SK-N-MC (cell line): ENCODE measurements around the gene DMAC1.

Source experiments
- DNase-seq: peaks from one replicate; pipeline ENCODE4 v3.0.0-alpha.2; 2011; ENCODE audit warnings: low read depth, low spot score
- H3K27ac ChIP-seq: fragments of 200-600 bp; sonication (generic); 2 replicates; pipeline ENCODE4 v1.5.1; 2016; ENCODE audit warnings: mixed run types
- H3K36me3 ChIP-seq: fragments of 200-600 bp; sonication (generic); 2 replicates; pipeline ENCODE4 v1.6.1; 2017; ENCODE audit warnings: antibody characterized with exemption, low read length, mixed read lengths; ENCODE audit not compliant: insufficient read depth
- H3K4me3 ChIP-seq: fragments of 200-600 bp; sonication (generic); 2 replicates; pipeline ENCODE4 v1.5.1; 2016
- H3K9ac ChIP-seq: fragments of 200-600 bp; sonication (generic); 2 replicates; pipeline ENCODE4 v1.8.0; 2017; ENCODE audit warnings: mixed run types, mixed read lengths; ENCODE audit not compliant: insufficient read length
- H3K9me3 ChIP-seq: fragments of 200-600 bp; sonication (generic); 2 replicates; pipeline ENCODE4 v1.6.1; 2017; ENCODE audit warnings: low read depth, mild to moderate bottlenecking, antibody characterized with exemption, low read length, moderate library complexity, mixed read lengths
- EZH2 ChIP-seq: fragments of 200-600 bp; sonication (generic); IDR thresholded peaks from one replicate; pipeline ENCODE4 v1.6.1; 2017; ENCODE audit warnings: antibody characterized with exemption
- FOXP2 ChIP-seq: optimal IDR thresholded peaks from 2 replicates; pipeline ENCODE3; 2011; ENCODE audit warnings: mild to moderate bottlenecking, moderate library complexity; ENCODE audit not compliant: insufficient read depth; ENCODE audit errors: extremely low read length, control extremely low read depth
- POLR2AphosphoS5 ChIP-seq: IDR thresholded peaks from 2 replicates; pipeline ENCODE4 v1.6.1; 2012; ENCODE audit warnings: mild to moderate bottlenecking, low read depth, low read length, borderline replicate concordance

Gene DMAC1

DNA sequence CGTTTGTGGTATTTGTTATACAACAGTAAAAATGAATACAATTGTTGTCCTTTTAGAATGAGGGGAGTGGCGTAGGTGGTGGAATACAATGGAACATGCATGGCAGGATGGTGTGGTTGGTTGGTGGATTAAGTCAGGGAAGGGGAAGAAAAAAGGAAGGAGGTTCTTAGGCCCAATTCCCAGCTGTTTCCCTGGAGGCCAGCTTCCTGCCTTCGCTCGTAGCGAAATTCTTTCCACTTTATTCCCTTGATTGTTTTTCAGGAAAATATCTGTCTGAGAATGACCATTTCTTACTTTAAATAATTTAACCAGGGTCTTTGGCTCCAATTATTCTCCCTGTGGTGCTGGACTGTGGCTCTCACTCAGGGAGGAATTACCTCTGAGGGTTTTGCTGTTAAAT, 24.1 kb upstream of the DMAC1 start:
- Histone ChIP-seq H3K36me3 (no peaks in the 10 kb centered on the region), H3K4me3 (no peak overlapping the region), H3K27ac (no peak overlapping the region), H3K9me3 (no peaks in the 10 kb centered on the region), H3K9ac (no peak overlapping the region)
- TF ChIP-seq POLR2AphosphoS5 (no peak), FOXP2 (no peak), EZH2 (no peak)
- no peak for DNase-seq

DNA sequence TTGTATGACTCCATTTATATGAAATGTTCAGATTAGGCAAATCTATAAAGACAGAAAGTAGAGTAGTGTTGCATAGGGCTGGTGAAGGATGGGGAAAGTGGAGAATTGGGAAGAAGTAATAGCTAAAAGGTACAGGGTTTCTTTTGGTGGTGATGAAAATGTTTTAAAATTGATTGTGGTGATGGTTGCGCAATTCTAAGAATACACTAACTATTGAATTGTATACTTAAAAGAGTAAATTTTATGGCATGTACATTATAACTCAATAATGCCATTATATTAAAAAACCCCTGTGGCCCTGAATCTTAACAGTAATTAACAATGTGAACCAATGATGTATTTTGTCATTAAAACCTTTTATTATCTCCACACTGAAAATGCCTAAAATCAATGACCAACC, 20.4 kb upstream of the DMAC1 start:
- no peak for DNase-seq
- TF ChIP-seq FOXP2, result no peak
- TF ChIP-seq POLR2AphosphoS5, result no peak
- TF ChIP-seq EZH2, result no peak
- Histone ChIP-seq H3K9ac (no peak overlapping the region), H3K4me3 (no peak overlapping the region), H3K27ac (no peak overlapping the region), H3K9me3 (no peaks in the 10 kb centered on the region), H3K36me3 (no peaks in the 10 kb centered on the region)

DNA sequence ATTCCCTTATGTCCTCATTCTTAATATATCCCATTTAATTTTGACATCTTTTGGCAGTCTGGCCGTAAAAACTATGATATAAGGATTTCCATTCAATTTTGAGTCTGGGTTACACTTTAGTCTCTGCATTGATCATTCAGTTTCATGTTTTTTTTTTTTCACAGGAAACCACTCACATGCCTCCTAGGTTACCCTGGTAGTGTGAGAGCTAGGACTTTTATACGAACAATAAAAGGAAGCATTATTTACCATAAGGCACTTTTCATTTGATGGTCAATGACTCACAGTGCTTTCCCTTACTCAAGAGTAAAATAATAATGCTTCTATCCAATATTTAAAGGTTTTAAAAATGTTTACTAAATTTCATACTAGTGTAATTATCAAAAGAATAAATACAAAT, 16.4 kb upstream of the DMAC1 start:
- DNase-seq, result no peak
- H3K27ac ChIP-seq, result no peak overlapping the region
- TF ChIP-seq FOXP2, result no peak
- TF ChIP-seq POLR2AphosphoS5, result no peak
- TF ChIP-seq EZH2, result no peak
- H3K9ac ChIP-seq, result no peak overlapping the region
- H3K9me3 ChIP-seq, result no peaks in the 10 kb centered on the region
- no peak overlapping the region for H3K4me3 ChIP-seq
- H3K36me3 ChIP-seq, result no peaks in the 10 kb centered on the region

DNA sequence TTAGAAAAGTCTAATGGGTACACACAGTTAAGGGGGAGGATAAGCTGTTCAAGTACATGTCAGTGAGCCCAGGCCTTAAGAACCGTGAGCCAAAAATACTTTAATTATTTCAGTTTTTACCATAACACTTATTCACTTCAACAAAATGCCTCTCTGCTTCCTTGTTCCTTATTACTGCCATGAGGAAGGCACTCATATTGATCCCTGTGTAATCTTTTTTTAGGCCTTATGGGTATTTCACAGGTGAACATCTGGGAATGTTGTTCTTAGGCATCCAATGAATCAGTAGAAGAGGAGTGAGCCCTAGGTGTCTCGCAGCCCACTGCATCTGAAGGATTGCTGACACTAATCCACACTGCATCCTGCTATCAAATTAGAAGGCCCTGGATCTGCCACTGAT, 13.5 kb upstream of the DMAC1 start:
- Histone ChIP-seq H3K9ac (no peak overlapping the region), H3K9me3 (no peaks in the 10 kb centered on the region), H3K27ac (no peak overlapping the region), H3K36me3 (no peaks in the 10 kb centered on the region), H3K4me3 (no peak overlapping the region)
- DNase-seq, result no peak
- TF ChIP-seq EZH2 (no peak), FOXP2 (no peak), POLR2AphosphoS5 (no peak)

DNA sequence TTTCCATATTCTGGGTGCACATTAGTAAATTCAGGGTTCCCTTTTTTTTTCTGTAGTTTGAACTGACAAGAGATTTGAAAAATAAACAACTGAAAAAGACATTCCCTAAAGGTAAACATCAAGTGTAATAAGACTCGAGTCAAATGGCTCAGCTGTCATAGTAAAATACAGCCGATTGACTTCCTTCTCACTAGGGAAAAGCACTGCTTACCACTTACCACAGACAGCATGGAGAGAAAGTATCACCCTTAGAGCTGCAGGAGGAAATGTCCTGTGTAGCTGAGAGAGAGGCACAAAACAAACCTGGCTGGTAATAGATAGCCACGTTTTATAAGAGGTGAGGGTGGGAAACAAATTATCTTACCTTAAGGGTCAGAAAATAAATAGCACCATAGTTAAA, 12.1 kb upstream of the DMAC1 start:
- Histone ChIP-seq H3K4me3 (no peak overlapping the region), H3K36me3 (no peaks in the 10 kb centered on the region), H3K27ac (no peak overlapping the region), H3K9me3 (no peaks in the 10 kb centered on the region), H3K9ac (no peak overlapping the region)
- TF ChIP-seq EZH2, result no peak
- no peak for TF ChIP-seq POLR2AphosphoS5
- TF ChIP-seq FOXP2, result no peak
- no peak for DNase-seq

DNA sequence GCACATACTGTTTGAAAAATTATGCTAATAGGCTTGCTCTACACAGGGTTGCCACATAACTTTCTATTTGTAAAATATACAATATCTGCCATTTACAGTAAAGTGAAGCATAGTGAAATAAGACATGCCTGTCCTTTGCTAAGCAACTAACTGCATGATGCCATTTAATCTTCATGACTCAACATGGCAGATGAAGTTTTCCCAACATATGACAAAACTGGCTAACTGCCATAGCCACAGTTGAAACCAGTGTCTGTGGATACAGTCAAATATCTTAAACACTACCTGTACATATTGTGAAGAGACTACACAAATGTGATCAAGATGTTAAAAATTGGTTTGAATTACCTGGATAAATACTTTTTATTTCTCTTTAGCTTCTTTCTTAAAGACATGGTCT, 3.1 kb upstream of the DMAC1 start:
- Histone ChIP-seq H3K36me3 (peaks cover 5% of the 10 kb centered on the region; the same call in 1 of the 2 replicates), H3K27ac (no peak overlapping the region), H3K9ac (no peak overlapping the region), H3K9me3 (no peaks in the 10 kb centered on the region), H3K4me3 (no peak overlapping the region)
- TF ChIP-seq FOXP2 (no peak), POLR2AphosphoS5 (no peak), EZH2 (no peak)
- no peak for DNase-seq

DNA sequence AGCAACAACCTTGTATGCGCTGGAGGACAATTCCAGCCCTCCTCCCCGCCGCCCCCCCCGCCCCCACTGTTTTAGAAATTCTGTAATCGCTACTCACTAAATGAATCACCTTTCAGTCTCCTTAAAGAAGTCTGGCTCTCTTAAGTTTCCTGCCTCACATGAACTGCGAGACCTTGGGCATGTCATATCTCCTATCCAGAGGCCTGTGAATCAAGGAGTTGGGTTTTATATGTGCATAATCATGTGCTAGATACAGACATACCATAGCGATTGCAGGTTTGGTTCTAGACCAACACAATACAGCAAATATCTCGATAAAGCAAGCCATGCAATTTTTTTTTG, 337 bp upstream of the DMAC1 start:
- no peaks in the 10 kb centered on the region for H3K9me3 ChIP-seq
- DNase-seq, result no peak
- TF ChIP-seq FOXP2, result no peak
- no peak for TF ChIP-seq EZH2
- no peak for TF ChIP-seq POLR2AphosphoS5
- H3K36me3 ChIP-seq, result peaks cover 30% of the 10 kb centered on the region
- no peak overlapping the region for H3K27ac ChIP-seq
- H3K9ac ChIP-seq, result no peak overlapping the region
- peak overlapping the region; percentile 94; the same call in 1 of the 2 replicates for H3K4me3 ChIP-seq

DNA sequence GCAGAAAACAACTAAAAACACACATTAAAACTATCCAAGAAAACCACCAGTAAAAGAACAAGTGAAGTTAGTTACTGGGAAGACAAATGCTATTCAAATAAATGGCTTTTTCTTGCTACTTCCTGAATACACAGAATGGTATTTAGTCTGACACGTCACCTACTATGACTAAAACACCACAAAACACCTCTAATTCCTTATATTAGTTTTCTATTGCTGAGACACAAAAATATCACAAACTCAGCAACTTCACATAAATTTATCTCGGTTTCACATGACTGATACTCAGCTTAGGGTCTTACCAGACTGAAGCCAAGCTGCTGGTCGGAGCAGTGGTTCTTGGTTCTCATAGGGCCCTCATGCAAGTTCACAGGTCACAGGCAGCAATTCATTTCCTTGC, 5.4 kb downstream of the DMAC1 start:
- Histone ChIP-seq H3K4me3 (no peak overlapping the region), H3K9me3 (no peaks in the 10 kb centered on the region), H3K36me3 (peaks cover 48% of the 10 kb centered on the region), H3K27ac (no peak overlapping the region), H3K9ac (no peak overlapping the region)
- TF ChIP-seq POLR2AphosphoS5 (no peak), FOXP2 (no peak), EZH2 (no peak)
- no peak for DNase-seq

DNA sequence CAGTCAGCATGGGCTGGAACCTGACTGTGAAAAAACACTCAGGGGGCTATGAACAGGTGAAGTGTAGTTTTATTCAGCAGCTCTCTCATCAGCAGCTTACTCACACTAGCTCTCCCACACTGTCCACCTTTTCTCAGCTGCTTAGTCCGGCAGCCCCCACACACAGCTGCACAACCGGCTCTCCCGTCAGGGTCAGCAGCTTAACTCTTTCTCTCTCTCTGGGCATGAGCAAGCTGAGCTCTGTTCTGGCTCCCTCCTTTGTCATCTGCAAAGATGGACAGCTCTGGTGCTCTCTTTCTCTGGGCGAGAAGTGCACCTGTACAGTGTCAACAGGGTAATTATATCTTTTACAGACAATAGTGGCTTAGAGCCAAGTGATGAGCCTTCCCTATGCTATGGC, 8.2 kb downstream of the DMAC1 start:
- H3K9me3 ChIP-seq, result no peaks in the 10 kb centered on the region
- DNase-seq, result no peak
- no peak overlapping the region for H3K27ac ChIP-seq
- no peak overlapping the region for H3K4me3 ChIP-seq
- H3K9ac ChIP-seq, result no peak overlapping the region
- peaks cover 31% of the 10 kb centered on the region for H3K36me3 ChIP-seq
- no peak for TF ChIP-seq FOXP2
- TF ChIP-seq POLR2AphosphoS5, result no peak
- TF ChIP-seq EZH2, result no peak

DNA sequence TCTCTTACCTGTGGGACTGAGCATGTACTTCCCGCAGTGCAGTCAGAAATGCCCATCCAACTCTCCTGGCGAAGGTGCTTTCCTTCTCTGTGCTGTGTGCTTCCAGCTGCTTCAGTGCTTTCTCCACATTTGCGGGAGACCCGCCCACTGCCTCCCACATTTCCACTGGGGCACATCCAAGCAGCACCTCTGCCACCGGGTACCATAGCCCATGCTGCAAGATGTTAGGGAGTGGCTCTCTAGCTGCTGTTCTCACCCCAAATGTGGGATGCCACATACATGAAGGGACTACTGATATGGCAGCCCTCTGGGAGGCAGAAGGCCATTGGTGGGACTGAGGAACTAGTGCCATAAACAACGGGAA, 8.8 kb downstream of the DMAC1 start:
- no peak for TF ChIP-seq EZH2
- TF ChIP-seq POLR2AphosphoS5, result no peak
- TF ChIP-seq FOXP2, result no peak
- Histone ChIP-seq H3K9me3 (no peaks in the 10 kb centered on the region), H3K9ac (no peak overlapping the region), H3K27ac (no peak overlapping the region), H3K4me3 (no peak overlapping the region), H3K36me3 (peaks cover 25% of the 10 kb centered on the region)
- no peak for DNase-seq
